ENCODE results near the gene BEND3. TPM values are rescaled to one million over a fixed set of nuclear protein-coding genes. Genes with fewer than 3 reads are reported as not detected.

The BEND3 gene
- total and polyA plus RNA-seq, 2 of the 8 experiments (the other 6 are each of a cell fraction or from before 2014, with no cell fraction given): 25.2 to 38.8 TPM

- Histone ChIP-seq H2BK120ac (replicated peaks; ENCODE audit: low read depth, low read length) (no peak overlapping the region), H4K8ac (ENCODE audit: extremely low read depth, insufficient read depth, low read length) (no peak overlapping the region), H3K14ac (ENCODE audit: insufficient read length) (no peak overlapping the region), H3K4ac (replicated peaks; ENCODE audit: insufficient read length, low read depth, low read length) (no peak overlapping the region), H3K56ac (replicated peaks; ENCODE audit: insufficient read length, low read depth, low read length) (no peak overlapping the region), H2AFZ (ENCODE audit: low read length) (no peak overlapping the region), H2AK5ac (ENCODE audit: low read depth, low read length) (no peak overlapping the region), H2BK15ac (ENCODE audit: low read length) (no peak overlapping the region), H3K4me1 (replicated peaks in 1 of 4; ENCODE audit: control insufficient read depth in 3 of 4, insufficient read depth in 4 of 4, low read length in 3 of 4) (no peaks in the 10 kb centered on the region; a peak in 1 of 7 replicates), H3K79me1 (ENCODE audit: low read depth, low read length) (no peaks in the 10 kb centered on the region), H3K9ac (replicated peaks in 1 of 4; ENCODE audit: extremely low read depth in 1 of 4, low read depth in 3 of 4, low read length in 3 of 4) (no peak overlapping the region), H3K23ac (ENCODE audit: insufficient read length) (no peak overlapping the region), H2BK5ac (ENCODE audit: low read depth, low read length) (no peak overlapping the region), H3K18ac (ENCODE audit: extremely low read depth, low read length) (no peak overlapping the region), H3K4me3 (ENCODE audit: extremely low read depth in 1 of 4, insufficient read depth in 2 of 4, low read depth in 3 of 4, low read length in 4 of 4) (no peak overlapping the region), H3K79me2 (ENCODE audit: control insufficient read depth in 1 of 2, insufficient read depth in 2 of 2, low read length in 2 of 2) (no peaks in the 10 kb centered on the region), H2BK20ac (ENCODE audit: low read length) (no peak overlapping the region), H3K9me3 (ENCODE audit: insufficient read depth in 2 of 2, low read depth in 1 of 2, low read length in 1 of 2) (no peaks in the 10 kb centered on the region), H3K23me2 (ENCODE audit: low read depth, low read length) (no peaks in the 10 kb centered on the region), H3K27me3 (replicated peaks in 1 of 4; ENCODE audit: control insufficient read depth in 3 of 4, extremely low read depth in 1 of 4, insufficient read depth in 3 of 4, low read length in 3 of 4) (no peaks in the 10 kb centered on the region), H3K4me2 (ENCODE audit: insufficient read depth in 1 of 2, low read depth in 2 of 2, low read length in 2 of 2) (no peak overlapping the region), H3K27ac (ENCODE audit: low read depth, low read length) (no peak overlapping the region), H4K5ac (ENCODE audit: insufficient read length, low read depth, low read length) (no peak overlapping the region), H3K36me3 (ENCODE audit: control insufficient read depth in 2 of 4, insufficient read depth in 4 of 4, low read length in 3 of 4) (no peaks in the 10 kb centered on the region), H4K91ac (replicated peaks; ENCODE audit: insufficient read length, low read length) (no peak overlapping the region), H4K20me1 (replicated peaks in 1 of 2; ENCODE audit: control insufficient read depth in 1 of 2, insufficient read depth in 2 of 2, low read length in 2 of 2) (no peaks in the 10 kb centered on the region), H2BK12ac (ENCODE audit: low read depth, low read length) (no peak overlapping the region)
- 84% methylated on average over 3 of the region's 3 CpGs; no CpG with 5 or more reads in 1 of the 2 experiments for WGBS, 2 experiments (ENCODE audit: extremely low coverage in 1 of 2, insufficient coverage in 1 of 2, insufficient read length in 1 of 2, insufficient replicate concordance in 2 of 2, low coverage in 1 of 2, low lambda C conversion rate in 2 of 2, missing lambda C conversion rate in 1 of 2)
- CTCF ChIA-PET (ENCODE audit: partially characterized antibody): interaction anchor here (0.6 to 1.7 kb wide), 2 partner anchors 7 to 32 kb away, joined by 4 to 5 read pairs; no protein-coding TSS in a partner anchor
- FAIRE-seq (no peak), DNase-seq (ENCODE audit: low read depth in 1 of 2, low spot score in 2 of 2) (no peak)
- POLR2A ChIA-PET (ENCODE audit: partially characterized antibody): no interaction called here
- TF ChIP-seq NRF1 (IDR thresholded peaks at IDR 0.05; ENCODE audit: low read depth, low read length): no peak
- TF ChIP-seq TAF7 (optimal IDR thresholded peaks at IDR 0.05; ENCODE audit: borderline replicate concordance, low read depth, low read length): no peak
- TF ChIP-seq MAX (IDR thresholded peaks at IDR 0.05): no peak
- TF ChIP-seq ASH2L (IDR thresholded peaks at IDR 0.05; ENCODE audit: low read length): no peak
- TF ChIP-seq YY1 (IDR thresholded peaks at IDR 0.05; ENCODE audit: low read depth, low read length): no peak
- TF ChIP-seq MAFK (IDR thresholded peaks at IDR 0.05; ENCODE audit: low read depth, low read length): no peak
- no peak for TF ChIP-seq RFX5 (IDR thresholded peaks at IDR 0.05; ENCODE audit: borderline replicate concordance, low read depth, low read length)
- no peak for TF ChIP-seq FOSL1 (IDR thresholded peaks at IDR 0.05; ENCODE audit: insufficient read depth, low read depth, low read length)
- TF ChIP-seq SP2 (IDR thresholded peaks at IDR 0.05; ENCODE audit: low read length): no peak
- TF ChIP-seq KDM4A (IDR thresholded peaks at IDR 0.05; ENCODE audit: low read depth, low read length, severe bottlenecking): no peak
These were observed 25.3 kb upstream of the BEND3 start for GRCh38 chr6:107140581-107140980.
